Activated CD8-positive, alpha-beta memory T cell treated with anti-CD3 and anti-CD28 coated beads for 1 hour (primary cell): ENCODE results near the gene CARD16.
"Not testable (repeated sequence)": the region's sequence is repeated elsewhere in the genome, so short reads cannot be mapped to it uniquely, and the experiment has no call there.

Experiments
- DNase-seq, 2 donors: peaks; one replicate each; pipeline ENCODE4 v3.0.0-alpha.2; 2020; ENCODE audit warnings: low read depth in 1 of 2; ENCODE audit errors: extremely low read depth in 1 of 2

The CARD16 gene

GRCh38 chr11:105051559-105051958 is 6.4 kb upstream of the CARD16 start:
- DNase-seq, result no peak

- DNase-seq, result no peak
These were observed 4.3 kb upstream of the CARD16 start for GRCh38 chr11:105049481-105049880.

GRCh38 chr11:105046898-105047579 is 1.9 kb upstream of the CARD16 start:
- DNase-seq, result no peak

- no peak for DNase-seq
These were observed 651 bp upstream of the CARD16 start for GRCh38 chr11:105045676-105046296.

- no peak for DNase-seq
These were observed 3.0 kb downstream of the CARD16 start for GRCh38 chr11:105042178-105042577.

- DNase-seq, result no peak
These were observed 4.4 kb downstream of the CARD16 start for GRCh38 chr11:105040703-105041102.

DNA sequence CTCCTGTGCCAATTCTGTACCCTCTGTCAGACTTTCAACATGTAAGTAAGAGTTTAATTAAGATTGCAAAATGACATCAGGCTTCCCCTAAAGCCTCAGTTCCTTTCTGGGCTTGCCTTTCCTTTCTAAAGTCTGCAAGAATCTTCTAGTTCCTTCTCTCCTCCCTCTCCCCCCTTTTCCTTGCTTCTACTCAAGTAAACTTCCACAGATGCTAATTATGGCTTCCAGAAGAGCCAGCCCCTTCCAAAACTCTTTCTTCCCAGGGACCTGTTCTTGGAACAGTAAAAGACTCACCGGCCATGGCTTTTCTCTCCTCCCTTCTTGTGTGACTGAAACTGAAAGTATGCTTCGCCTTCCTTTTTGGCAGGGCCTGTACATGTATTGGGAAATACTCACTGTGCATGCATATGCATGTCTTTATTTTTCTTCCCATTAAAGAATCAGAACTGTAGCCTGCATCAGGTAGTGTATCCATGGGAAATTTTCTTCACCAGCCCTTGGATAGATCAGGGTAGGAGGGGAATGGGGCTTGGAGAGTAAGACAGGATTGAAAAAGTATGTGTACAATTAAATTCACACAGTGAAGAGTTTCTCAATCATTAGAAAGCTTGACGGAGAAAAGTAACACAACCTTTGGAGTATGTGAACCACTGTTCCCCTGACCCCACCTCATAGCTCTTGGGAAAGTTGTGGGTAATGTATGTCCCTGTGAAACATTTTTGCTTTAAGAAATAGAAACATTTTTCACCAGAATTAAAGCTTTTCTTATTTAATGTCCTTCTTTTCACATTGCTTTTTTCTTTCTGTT is 10.1 kb downstream of the CARD16 start, which contains the start of gene CASP1:
Gene CASP1 (minus strand): TSS at position 332 of the 808 bp plus-strand sequence. CDS start 31 bp downstream, at position 301.
- no peak for DNase-seq

DNA sequence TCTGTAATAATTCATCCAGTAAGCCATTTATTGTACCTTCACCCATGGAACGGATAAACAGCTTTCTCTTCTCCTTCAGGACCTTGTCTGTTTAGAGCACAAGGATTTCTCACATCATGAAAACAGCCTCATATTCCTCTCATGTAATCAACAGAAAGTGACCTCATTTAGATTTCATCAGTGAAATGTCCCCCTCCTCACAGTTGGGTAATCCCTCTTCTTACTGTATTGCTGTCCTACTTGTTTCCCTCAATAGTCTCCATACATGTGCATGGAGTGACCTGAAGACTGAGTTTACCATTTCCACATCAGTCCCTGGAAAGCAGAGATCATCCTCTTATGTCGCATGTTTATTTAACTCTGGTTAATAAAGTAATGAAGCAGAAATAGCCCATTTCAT is 10.7 kb downstream of the CARD16 start:
- not testable (repeated sequence) for DNase-seq

GRCh38 chr11:105033781-105034180 is 11.4 kb downstream of the CARD16 start:
- DNase-seq, result no peak

DNA sequence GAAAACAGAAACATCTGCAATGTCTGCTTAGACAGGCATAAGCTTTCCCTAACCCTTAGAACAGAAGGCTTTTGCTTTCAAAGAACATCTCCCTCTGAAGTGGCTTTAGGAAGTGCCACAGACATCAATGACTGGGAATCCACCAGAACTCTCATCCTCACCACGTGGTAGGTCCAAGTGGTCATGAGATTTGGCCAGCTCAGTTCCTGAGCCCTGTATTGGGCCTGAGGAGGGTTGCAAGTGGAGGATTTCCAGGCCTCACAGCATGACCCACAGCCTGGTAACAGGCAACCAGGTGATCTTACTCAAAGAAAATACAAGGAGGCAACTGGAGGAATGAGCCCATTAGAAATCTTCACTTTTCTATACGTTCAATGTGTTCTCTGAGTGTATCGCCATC is 11.8 kb downstream of the CARD16 start:
- no peak for DNase-seq

DNA sequence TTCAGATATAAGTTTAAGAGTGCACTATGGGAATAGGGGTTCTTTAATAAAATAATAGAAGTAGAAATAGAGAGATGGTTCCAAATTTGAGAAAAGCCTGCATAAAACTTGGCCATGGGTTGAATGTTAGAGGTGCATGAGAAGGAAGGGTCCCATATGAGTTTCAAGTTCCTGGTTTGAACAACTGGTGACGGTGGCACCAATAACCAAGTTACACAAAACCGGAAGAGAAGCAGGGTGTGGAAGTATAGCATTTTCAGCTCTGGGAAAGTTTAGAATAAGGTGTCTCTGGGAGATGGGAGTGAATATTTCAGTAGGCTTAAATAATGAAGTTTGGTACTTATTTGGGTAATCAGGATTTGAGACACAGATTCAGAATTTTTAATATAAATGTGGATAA is 12.6 kb downstream of the CARD16 start:
- DNase-seq, result no peak

DNA sequence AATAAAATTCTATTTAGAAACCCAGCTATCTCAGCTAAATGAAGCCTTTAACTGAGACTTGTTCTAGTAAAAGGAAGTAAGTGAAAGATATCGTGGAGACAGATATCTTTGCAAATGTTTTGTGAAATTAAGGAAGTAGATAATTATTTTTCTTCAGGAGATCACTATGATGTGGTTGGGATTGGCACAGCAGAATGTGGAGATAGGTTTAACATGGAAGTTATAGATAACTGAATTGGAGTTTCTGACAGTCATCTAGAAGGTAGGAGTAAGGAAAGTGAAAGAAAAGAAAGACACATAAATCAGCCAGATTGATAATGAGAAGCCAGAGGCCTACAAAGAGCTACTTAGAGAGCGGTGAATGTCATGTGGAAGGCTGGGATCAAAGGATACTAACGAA is 17.5 kb downstream of the CARD16 start:
- no peak for DNase-seq

GRCh38 chr11:105024394-105024793 is 20.7 kb downstream of the CARD16 start:
- DNase-seq, result no peak

GRCh38 chr11:105023003-105023402 is 22.1 kb downstream of the CARD16 start, which contains the start of gene CASP5:
Gene CASP5 (minus strand): TSS chr11:105023168. CDS start chr11:105023136, 32 bp downstream.
- no peak for DNase-seq

GRCh38 chr11:105022527-105022926 is 22.6 kb downstream of the CARD16 start:
- DNase-seq, result no peak

GRCh38 chr11:105007463-105007862 is 37.7 kb downstream of the CARD16 start:
- no peak for DNase-seq

DNA sequence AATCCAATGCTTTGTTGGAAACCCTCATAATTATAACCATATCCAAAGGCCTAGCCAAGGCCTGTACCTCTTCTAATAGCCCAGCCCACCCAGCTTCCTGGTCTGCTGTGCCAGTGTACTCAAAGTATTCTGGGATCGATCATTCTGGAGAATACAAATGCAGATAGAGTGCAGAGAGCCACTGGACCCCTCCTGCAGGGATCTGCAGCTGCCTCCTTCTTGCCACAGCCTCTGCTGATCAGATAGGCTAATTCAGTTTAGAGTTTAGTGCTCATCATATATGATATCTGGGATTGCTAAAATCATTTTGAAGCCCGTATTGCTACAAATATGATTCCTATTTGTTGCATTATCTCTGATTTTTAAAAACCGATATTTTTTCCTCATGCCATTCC is 39.7 kb downstream of the CARD16 start:
- no peak for DNase-seq

GRCh38 chr11:105004021-105004420 is 41.1 kb downstream of the CARD16 start:
- DNase-seq, result no peak

DNA sequence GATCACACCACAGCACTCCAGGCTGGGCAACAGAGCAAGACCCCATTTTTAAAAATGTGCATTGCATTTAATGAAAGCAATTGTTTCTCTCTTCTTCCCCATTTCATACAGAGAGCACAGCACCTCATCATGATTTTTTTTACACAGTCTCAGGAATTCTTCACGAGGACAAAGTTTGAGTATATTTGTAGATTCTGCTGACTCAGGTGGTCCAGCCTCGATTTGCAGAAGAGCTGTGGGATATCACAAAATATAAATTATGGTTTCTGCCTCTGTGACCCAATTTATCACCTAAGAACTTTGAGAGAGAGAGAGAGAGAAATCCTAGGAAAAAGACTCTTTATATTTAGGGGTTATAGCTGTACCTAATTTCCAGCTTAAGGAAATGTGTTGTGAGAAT is 42.0 kb downstream of the CARD16 start:
- no peak for DNase-seq

GRCh38 chr11:105000797-105001196 is 44.3 kb downstream of the CARD16 start:
- DNase-seq, result peak; percentile 3 to 40

GRCh38 chr11:105000167-105000566 is 45.0 kb downstream of the CARD16 start:
- no peak for DNase-seq

- no peak for DNase-seq
These were observed 45.4 kb downstream of the CARD16 start for GRCh38 chr11:104999721-105000120.
